GM13977 (cell line): ENCODE measurements around the gene CLBA1.

ENCODE experiments used
- DNase-seq: peaks from one replicate; pipeline ENCODE4 v3.0.0; 2012; ENCODE audit warnings: low spot score
- in situ Hi-C: fragments of 300-500 bp; cut with MboI; formaldehyde crosslinking; loops from one replicate; pipeline ENCODE4 v1.12.0; 2022; ENCODE audit warnings: low sequenced_read_pairs, low pct_unique_long_range_greater_than_20kb, mixed read lengths, inconsistent platforms; ENCODE audit not compliant: unreplicated experiment
- TF ChIP-seq, protein P1 (sequence below): IDR thresholded peaks from 2 replicates; pipeline ENCODE4 v1.5.1; 2012; ENCODE audit warnings: mild to moderate bottlenecking, control low read depth; ENCODE audit not compliant: insufficient read depth; ENCODE audit errors: extremely low read depth, missing control alignments

The CLBA1 gene

DNA sequence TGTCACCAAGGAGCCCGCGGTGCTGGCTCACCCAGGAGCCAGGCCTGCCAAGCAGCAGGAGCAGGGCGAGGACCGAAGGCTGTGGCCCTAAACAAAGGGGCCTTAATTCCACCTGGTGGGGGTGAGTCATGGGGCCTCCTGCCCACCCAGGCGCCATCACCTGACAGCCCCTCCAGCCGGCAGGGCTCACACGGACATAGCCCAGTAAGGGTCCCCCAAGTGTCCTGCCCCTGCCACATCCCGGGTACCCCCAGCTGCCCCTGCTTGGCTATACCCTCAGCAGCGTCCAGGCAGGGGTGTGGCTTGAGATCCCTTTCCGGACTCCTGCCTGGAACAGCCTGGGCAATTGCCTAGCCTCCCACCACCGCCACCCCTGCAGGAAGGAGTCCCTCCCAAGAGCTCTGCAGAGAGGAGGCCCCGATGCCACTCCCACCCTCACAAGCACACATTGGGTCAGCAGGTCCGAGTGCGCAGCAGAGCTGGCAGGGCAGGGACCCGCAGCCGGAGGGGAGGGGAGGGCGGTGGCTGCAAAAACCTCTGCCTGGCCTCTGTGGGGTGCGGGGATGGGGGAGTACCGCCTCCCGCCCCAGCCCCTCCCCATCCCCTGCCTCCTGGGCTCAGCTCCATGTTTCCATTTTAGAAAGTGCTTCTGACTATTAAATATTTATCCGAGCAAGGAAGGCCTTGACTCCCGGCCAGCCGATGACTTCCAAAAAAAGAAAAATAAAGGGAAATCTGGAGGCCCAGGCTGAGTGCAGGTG is 12.0 kb upstream of the CLBA1 start:
- TF ChIP-seq, protein P1, sequence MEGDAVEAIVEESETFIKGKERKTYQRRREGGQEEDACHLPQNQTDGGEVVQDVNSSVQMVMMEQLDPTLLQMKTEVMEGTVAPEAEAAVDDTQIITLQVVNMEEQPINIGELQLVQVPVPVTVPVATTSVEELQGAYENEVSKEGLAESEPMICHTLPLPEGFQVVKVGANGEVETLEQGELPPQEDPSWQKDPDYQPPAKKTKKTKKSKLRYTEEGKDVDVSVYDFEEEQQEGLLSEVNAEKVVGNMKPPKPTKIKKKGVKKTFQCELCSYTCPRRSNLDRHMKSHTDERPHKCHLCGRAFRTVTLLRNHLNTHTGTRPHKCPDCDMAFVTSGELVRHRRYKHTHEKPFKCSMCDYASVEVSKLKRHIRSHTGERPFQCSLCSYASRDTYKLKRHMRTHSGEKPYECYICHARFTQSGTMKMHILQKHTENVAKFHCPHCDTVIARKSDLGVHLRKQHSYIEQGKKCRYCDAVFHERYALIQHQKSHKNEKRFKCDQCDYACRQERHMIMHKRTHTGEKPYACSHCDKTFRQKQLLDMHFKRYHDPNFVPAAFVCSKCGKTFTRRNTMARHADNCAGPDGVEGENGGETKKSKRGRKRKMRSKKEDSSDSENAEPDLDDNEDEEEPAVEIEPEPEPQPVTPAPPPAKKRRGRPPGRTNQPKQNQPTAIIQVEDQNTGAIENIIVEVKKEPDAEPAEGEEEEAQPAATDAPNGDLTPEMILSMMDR: no peak
- in situ Hi-C loops: no loop called here
- DNase-seq: no peak

DNA sequence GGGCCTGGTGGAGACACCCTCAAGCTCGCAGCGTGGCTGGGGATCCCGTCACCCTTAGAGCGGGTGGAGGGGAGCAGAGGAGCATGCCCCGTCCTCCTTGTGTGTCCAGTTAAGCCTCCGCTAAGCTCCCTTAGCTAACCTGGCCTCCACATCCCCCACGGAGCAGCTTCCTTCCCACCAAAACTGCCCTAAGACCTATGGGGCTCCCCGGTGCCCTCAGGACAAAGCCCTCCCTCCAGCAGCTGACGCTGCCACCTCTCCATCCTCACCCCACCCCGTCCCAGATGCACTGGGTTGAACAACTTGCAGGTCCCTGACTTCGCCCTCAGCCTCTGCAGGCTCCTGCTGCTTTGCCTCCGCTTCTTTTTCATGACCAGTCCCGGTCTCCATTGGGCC is 11.4 kb upstream of the CLBA1 start:
- TF ChIP-seq, protein P1: no peak
- DNase-seq: no peak
- in situ Hi-C loops: no loop called here

GRCh38 chr14:104974665-104975390 is 10.8 kb upstream of the CLBA1 start:
- DNase-seq: no peak
- in situ Hi-C loops: no loop called here
- TF ChIP-seq, protein P1: no peak

- in situ Hi-C loops: no loop called here
- TF ChIP-seq, protein P1: peak; percentile 67
- DNase-seq: peak; percentile 56
Observed at GRCh38 chr14:104975481-104976197, 9.9 kb upstream of the CLBA1 start.

GRCh38 chr14:104976198-104977007 is 9.2 kb upstream of the CLBA1 start:
- peak; percentile 88 for DNase-seq
- TF ChIP-seq, protein P1: peak; percentile 98
- in situ Hi-C loops: no loop called here
